Measurements from ENCODE around the gene PRSS37. TPM values are rescaled to one million over a fixed set of nuclear protein-coding genes. Genes with fewer than 3 reads are reported as not detected.

PRSS37 gene
- total RNA-seq, 4 donors from 2014 or later = not detected

- Histone ChIP-seq H3K4me1 (no peaks in the 10 kb centered on the region), H3K4me3 (no peak overlapping the region), H3K27me3 (no peaks in the 10 kb centered on the region), H3K27ac (no peak overlapping the region), H3K36me3 (no peaks in the 10 kb centered on the region), H3K9me3 (no peaks in the 10 kb centered on the region)
- in situ Hi-C loops (cut with MboI; ENCODE audit: low pct_ligation_motif_present in 1 of 4, low pct_unique_long_range_greater_than_20kb in 1 of 4, low sequenced_read_pairs in 3 of 4) = no loop called here
- TF ChIP-seq CTCF (IDR thresholded peaks at IDR 0.05) (no peak), EP300 (IDR thresholded peaks at IDR 0.05; ENCODE audit: low read depth) (no peak), POLR2AphosphoS5 (IDR thresholded peaks at IDR 0.05) (no peak), POLR2A (IDR thresholded peaks at IDR 0.05) (no peak)
- DNase-seq = no peak
- intact Hi-C loops (cut with DNase I; ENCODE audit: low total_unique reads) = no loop called here
- WGBS, 2 donors (ENCODE audit: low coverage in 1 of 2) = 76 to 85% methylated on average over 3 of the region's 3 CpGs
Observed at GRCh38 chr7:141872931-141873330, 31.6 kb upstream of the PRSS37 start.

GRCh38 chr7:141866974-141867373 lies 25.7 kb upstream of the PRSS37 start:
- intact Hi-C loops (cut with DNase I; ENCODE audit: low total_unique reads) = no loop called here
- no peaks in the 10 kb centered on the region for H3K36me3 ChIP-seq
- H3K4me1 ChIP-seq = no peaks in the 10 kb centered on the region
- no peak overlapping the region for H3K27ac ChIP-seq
- no peaks in the 10 kb centered on the region for H3K9me3 ChIP-seq
- H3K4me3 ChIP-seq = no peak overlapping the region
- TF ChIP-seq EP300 (IDR thresholded peaks at IDR 0.05; ENCODE audit: low read depth) (no peak), CTCF (IDR thresholded peaks at IDR 0.05) (no peak), POLR2A (IDR thresholded peaks at IDR 0.05) (no peak), POLR2AphosphoS5 (IDR thresholded peaks at IDR 0.05) (no peak)
- in situ Hi-C loops (cut with MboI; ENCODE audit: low pct_ligation_motif_present in 1 of 4, low pct_unique_long_range_greater_than_20kb in 1 of 4, low sequenced_read_pairs in 3 of 4) = no loop called here
- no peaks in the 10 kb centered on the region for H3K27me3 ChIP-seq
- no peak for DNase-seq
- WGBS, 2 donors (ENCODE audit: low coverage in 1 of 2) = 88 to 92% methylated on average over 2 of the region's 2 CpGs

GRCh38 chr7:141864765-141865447 lies 23.6 kb upstream of the PRSS37 start:
- no peaks in the 10 kb centered on the region for H3K36me3 ChIP-seq
- no peak overlapping the region for H3K27ac ChIP-seq
- H3K27me3 ChIP-seq = no peaks in the 10 kb centered on the region
- WGBS, 2 donors (ENCODE audit: low coverage in 1 of 2) = 50 to 58% methylated on average over 2 of the region's 2 CpGs
- H3K9me3 ChIP-seq = no peaks in the 10 kb centered on the region
- intact Hi-C loops (cut with DNase I; ENCODE audit: low total_unique reads) (no loop called here), in situ Hi-C loops (cut with MboI; ENCODE audit: low pct_ligation_motif_present in 1 of 4, low pct_unique_long_range_greater_than_20kb in 1 of 4, low sequenced_read_pairs in 3 of 4) (no loop called here)
- TF ChIP-seq EP300 (IDR thresholded peaks at IDR 0.05; ENCODE audit: low read depth) (no peak), POLR2AphosphoS5 (IDR thresholded peaks at IDR 0.05) (no peak), CTCF (IDR thresholded peaks at IDR 0.05) (no peak), POLR2A (IDR thresholded peaks at IDR 0.05) (no peak)
- DNase-seq = no peak
- no peaks in the 10 kb centered on the region for H3K4me1 ChIP-seq
- no peak overlapping the region for H3K4me3 ChIP-seq

GRCh38 chr7:141860207-141860606 lies 18.9 kb upstream of the PRSS37 start:
- H3K4me1 ChIP-seq = no peaks in the 10 kb centered on the region
- no peak overlapping the region for H3K27ac ChIP-seq
- DNase-seq = no peak
- peaks cover 0 to 9% of the 10 kb centered on the region in 2 donors for H3K9me3 ChIP-seq
- H3K4me3 ChIP-seq = no peak overlapping the region
- in situ Hi-C loops (cut with MboI; ENCODE audit: low pct_ligation_motif_present in 1 of 4, low pct_unique_long_range_greater_than_20kb in 1 of 4, low sequenced_read_pairs in 3 of 4) (no loop called here), intact Hi-C loops (cut with DNase I; ENCODE audit: low total_unique reads) (no loop called here)
- no peak for TF ChIP-seq EP300 (IDR thresholded peaks at IDR 0.05; ENCODE audit: low read depth)
- TF ChIP-seq CTCF (IDR thresholded peaks at IDR 0.05) = no peak
- 50 to 68% methylated on average over 2 of the region's 2 CpGs for WGBS, 2 donors (ENCODE audit: low coverage in 1 of 2)
- no peaks in the 10 kb centered on the region for H3K36me3 ChIP-seq
- H3K27me3 ChIP-seq = no peaks in the 10 kb centered on the region
